Left ventricle myocardium inferior (tissue), 1 donor: ENCODE measurements around the gene MAML2. TPM values are rescaled to one million over a fixed set of nuclear protein-coding genes. Genes with fewer than 3 reads are reported as not detected.

Experiments used
- DNase-seq: peaks from one replicate; pipeline ENCODE4 v3.0.0-alpha.2; 2020
- H3K27ac ChIP-seq: fragments of 200-600 bp; replicated peaks from 2 replicates; pipeline ENCODE4 v1.8.0; 2021
- H3K27me3 ChIP-seq: fragments of 200-600 bp; 2 replicates; pipeline ENCODE4 v1.8.0; 2021; ENCODE audit warnings: low read depth
- H3K36me3 ChIP-seq: fragments of 200-600 bp; 2 replicates; pipeline ENCODE4 v1.8.0; 2021
- H3K4me1 ChIP-seq: fragments of 200-600 bp; 2 replicates; pipeline ENCODE4 v1.8.0; 2021
- H3K4me3 ChIP-seq: fragments of 200-600 bp; 2 replicates; pipeline ENCODE4 v1.8.0; 2021; ENCODE audit warnings: mild to moderate bottlenecking, moderate library complexity
- H3K9me3 ChIP-seq: fragments of 200-600 bp; replicated peaks from 2 replicates; pipeline ENCODE4 v1.8.0; 2021
- CTCF ChIP-seq: fragments of 200-600 bp; IDR thresholded peaks from 2 replicates; pipeline ENCODE4 v1.8.0; 2021; ENCODE audit warnings: antibody characterized with exemption, mild to moderate bottlenecking, borderline replicate concordance
- intact Hi-C: fragments of 100-400 bp; cut with micrococcal nuclease; formaldehyde crosslinking; loops from one replicate; pipeline ENCODE4 v1.11.0; 2022
- total RNA-seq: library from RNA; stranded (reverse); fragmentation: NEBNext Ultra II Directional; extraction: Animal tissue kit (Norgen Biotek cat#: 25700); gene quantifications from one replicate; pipeline ENCODE4 v1.2.1, GENCODE V29; 2021
- donor health status: DM: no; HTN: yes; CAD: no; lungs with severe emphysema.

Gene MAML2
- total RNA-seq, 1 donor from 2014 or later: 4.5 TPM

DNA sequence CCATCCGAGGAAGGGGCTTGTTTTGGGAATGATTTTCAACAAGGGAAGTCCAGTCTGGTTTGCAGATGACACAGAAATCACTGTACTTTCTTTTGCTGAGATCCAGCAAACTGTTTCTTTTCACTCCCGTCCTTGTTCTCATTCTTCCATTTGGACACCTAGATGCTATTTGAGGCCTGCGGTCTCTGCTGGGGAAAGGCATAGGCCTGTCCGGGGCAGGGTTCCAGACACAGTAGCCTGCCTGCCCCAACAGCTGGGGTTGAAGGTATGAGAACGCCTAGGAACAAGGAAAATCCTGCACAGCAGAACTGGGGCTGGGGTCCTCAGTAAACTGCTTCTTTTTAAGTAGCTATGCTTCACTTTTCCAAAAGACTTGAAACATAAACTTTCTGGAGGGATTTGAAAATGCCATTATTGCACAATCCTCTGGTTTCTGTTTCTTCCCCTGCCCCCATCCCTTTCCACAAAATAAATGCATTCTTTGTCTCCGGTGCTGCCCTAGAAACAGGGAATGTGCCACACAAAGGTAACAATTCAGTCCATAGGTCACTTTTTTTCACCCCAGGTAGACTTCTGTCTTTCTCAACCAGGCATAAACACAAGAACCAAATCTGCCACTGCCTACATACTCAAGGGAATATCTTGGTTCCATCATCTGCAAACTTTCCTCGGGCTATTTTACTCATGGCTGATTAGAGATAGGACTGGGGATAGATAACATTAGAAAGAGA is 244.3 kb downstream of the MAML2 start:
- Histone ChIP-seq H3K27ac (peak overlapping the region; percentile 66), H3K36me3 (no peaks in the 10 kb centered on the region), H3K27me3 (no peaks in the 10 kb centered on the region), H3K4me1 (peaks cover 19% of the 10 kb centered on the region), H3K4me3 (no peak overlapping the region), H3K9me3 (no peaks in the 10 kb centered on the region)
- intact Hi-C loops: no loop called here
- TF ChIP-seq CTCF: no peak
- no peak for DNase-seq

DNA sequence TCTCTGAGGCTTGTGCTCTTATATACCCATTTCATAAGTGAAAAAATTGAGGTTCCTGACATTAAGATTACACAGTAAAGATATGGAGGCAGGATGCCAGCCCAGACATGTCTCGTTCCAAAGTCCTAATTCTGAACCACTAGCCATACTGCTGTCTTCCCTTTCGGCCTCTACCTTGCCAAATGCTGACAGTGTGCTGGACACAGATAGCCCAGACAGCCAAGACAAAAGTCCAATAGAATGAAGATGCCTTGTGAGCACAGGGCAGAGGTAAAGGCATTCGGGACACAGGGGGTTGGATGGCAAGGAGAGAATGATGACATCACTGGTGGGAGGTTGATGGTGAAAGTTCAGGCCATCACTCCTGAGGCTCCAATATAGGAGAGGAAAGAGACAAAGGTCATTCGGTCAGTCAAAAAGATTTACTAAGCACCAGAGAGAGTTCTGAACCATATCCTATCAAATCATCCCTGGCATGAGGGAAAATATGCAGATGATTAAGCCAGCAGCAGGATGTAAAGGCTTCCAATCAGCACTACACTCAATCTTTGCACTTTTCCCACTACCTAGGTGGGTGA is 245.1 kb downstream of the MAML2 start:
- peaks cover 13% of the 10 kb centered on the region for H3K4me1 ChIP-seq
- peak overlapping the region; percentile 66 for H3K27ac ChIP-seq
- no peak overlapping the region for H3K4me3 ChIP-seq
- H3K36me3 ChIP-seq: peaks cover 4% of the 10 kb centered on the region
- H3K9me3 ChIP-seq: no peaks in the 10 kb centered on the region
- no peaks in the 10 kb centered on the region for H3K27me3 ChIP-seq
- intact Hi-C loops: no loop called here
- DNase-seq: no peak
- no peak for TF ChIP-seq CTCF

- no peak for DNase-seq
- H3K27ac ChIP-seq: no peak overlapping the region
- no peaks in the 10 kb centered on the region for H3K27me3 ChIP-seq
- no peak for TF ChIP-seq CTCF
- no peak overlapping the region for H3K4me3 ChIP-seq
- H3K4me1 ChIP-seq: peaks cover 9% of the 10 kb centered on the region
- intact Hi-C loops: no loop called here
- H3K36me3 ChIP-seq: peaks cover 12% of the 10 kb centered on the region
- no peaks in the 10 kb centered on the region for H3K9me3 ChIP-seq
These were observed 246.6 kb downstream of the MAML2 start for GRCh38 chr11:96096360-96096759.

DNA sequence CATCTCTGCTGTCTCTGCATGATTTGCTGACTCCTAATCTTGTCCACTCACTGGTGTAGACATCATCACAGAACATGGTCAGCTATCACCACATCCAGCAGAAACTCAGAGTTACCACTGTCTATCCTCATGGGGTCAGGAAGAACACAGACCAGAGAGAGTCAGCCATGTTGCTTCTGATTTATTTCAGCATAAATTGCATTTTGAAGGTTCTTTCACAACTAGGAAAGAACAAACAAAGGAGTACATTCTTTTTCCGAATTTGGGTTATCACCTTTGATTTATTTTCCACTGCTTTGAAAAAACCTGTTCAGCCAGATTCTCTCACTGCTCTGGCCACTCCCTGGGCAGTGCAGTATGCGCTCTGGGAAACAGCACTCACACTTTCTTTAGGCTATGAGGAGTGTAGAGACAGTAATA is 247.1 kb downstream of the MAML2 start:
- no peak for DNase-seq
- H3K27ac ChIP-seq: no peak overlapping the region
- intact Hi-C loops: no loop called here
- H3K4me3 ChIP-seq: no peak overlapping the region
- H3K27me3 ChIP-seq: no peaks in the 10 kb centered on the region
- no peaks in the 10 kb centered on the region for H3K9me3 ChIP-seq
- peaks cover 12% of the 10 kb centered on the region for H3K36me3 ChIP-seq
- H3K4me1 ChIP-seq: peaks cover 12% of the 10 kb centered on the region
- TF ChIP-seq CTCF: no peak

DNA sequence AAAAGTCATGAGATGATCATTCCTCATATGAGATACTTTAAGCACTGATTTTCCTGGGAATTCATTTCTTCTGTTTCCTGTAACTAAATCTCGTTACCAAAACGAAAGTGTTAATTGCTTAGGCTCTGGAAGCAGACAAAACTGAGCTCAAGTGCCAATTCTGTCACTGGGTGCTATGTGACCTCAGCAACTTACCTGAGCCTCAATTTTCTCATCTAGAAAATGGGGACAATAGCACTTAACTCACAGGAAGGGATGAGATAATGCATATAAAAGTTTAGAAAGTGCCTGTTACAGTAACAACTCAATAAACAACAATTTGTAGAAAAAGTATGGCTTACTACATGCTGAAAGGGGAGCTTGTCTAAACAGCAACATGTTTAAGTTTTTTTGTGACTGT is 248.8 kb downstream of the MAML2 start:
- Histone ChIP-seq H3K27me3 (no peaks in the 10 kb centered on the region), H3K36me3 (peaks cover 12% of the 10 kb centered on the region), H3K9me3 (no peaks in the 10 kb centered on the region), H3K4me3 (no peak overlapping the region), H3K27ac (no peak overlapping the region), H3K4me1 (peaks cover 20% of the 10 kb centered on the region)
- no peak for DNase-seq
- intact Hi-C loops: no loop called here
- TF ChIP-seq CTCF: no peak
